GM12874 (cell line): ENCODE results near the gene PLD4.

Experiments used
- TF ChIP-seq, protein P1 (sequence below): IDR thresholded peaks from 2 replicates; pipeline ENCODE4 v1.5.1; 2011; ENCODE audit warnings: low read depth, mild to moderate bottlenecking, control low read depth, low read length, moderate library complexity; ENCODE audit not compliant: insufficient read depth

The PLD4 gene

DNA sequence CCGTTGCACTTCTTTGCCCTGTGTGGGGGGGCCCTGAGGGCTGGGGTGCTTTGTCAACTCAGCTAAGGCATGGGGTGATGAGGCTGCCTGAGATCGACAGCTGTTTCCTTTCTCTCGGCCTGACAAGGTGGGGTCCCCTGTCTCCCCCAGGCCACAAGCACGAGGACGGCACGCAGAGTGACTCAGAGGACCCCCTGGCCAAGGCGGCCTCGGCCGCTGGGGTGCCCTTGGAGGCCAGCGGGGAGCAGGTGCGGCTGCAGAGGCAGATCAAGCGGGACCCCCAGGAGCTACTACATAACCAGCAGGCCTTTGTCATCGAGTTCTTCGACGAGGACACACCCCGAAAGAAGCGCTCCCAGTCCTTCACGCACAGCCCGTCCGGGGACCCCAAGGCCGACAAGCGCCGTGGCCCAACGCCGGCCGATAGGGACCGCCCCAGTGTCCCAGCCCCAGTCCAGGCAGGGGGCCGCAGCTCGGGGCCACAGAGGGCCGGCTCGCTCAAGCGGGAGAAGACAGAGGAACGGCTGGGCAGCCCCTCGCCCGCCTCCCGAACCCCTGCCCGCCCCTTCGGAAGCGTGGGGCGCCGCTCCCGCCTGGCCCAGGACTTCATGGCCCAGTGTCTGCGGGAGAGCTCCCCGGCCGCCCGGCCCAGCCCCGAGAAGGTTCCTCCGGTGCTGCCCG is 40.9 kb upstream of the PLD4 start:
- TF ChIP-seq, protein P1, sequence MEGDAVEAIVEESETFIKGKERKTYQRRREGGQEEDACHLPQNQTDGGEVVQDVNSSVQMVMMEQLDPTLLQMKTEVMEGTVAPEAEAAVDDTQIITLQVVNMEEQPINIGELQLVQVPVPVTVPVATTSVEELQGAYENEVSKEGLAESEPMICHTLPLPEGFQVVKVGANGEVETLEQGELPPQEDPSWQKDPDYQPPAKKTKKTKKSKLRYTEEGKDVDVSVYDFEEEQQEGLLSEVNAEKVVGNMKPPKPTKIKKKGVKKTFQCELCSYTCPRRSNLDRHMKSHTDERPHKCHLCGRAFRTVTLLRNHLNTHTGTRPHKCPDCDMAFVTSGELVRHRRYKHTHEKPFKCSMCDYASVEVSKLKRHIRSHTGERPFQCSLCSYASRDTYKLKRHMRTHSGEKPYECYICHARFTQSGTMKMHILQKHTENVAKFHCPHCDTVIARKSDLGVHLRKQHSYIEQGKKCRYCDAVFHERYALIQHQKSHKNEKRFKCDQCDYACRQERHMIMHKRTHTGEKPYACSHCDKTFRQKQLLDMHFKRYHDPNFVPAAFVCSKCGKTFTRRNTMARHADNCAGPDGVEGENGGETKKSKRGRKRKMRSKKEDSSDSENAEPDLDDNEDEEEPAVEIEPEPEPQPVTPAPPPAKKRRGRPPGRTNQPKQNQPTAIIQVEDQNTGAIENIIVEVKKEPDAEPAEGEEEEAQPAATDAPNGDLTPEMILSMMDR = no peak

DNA sequence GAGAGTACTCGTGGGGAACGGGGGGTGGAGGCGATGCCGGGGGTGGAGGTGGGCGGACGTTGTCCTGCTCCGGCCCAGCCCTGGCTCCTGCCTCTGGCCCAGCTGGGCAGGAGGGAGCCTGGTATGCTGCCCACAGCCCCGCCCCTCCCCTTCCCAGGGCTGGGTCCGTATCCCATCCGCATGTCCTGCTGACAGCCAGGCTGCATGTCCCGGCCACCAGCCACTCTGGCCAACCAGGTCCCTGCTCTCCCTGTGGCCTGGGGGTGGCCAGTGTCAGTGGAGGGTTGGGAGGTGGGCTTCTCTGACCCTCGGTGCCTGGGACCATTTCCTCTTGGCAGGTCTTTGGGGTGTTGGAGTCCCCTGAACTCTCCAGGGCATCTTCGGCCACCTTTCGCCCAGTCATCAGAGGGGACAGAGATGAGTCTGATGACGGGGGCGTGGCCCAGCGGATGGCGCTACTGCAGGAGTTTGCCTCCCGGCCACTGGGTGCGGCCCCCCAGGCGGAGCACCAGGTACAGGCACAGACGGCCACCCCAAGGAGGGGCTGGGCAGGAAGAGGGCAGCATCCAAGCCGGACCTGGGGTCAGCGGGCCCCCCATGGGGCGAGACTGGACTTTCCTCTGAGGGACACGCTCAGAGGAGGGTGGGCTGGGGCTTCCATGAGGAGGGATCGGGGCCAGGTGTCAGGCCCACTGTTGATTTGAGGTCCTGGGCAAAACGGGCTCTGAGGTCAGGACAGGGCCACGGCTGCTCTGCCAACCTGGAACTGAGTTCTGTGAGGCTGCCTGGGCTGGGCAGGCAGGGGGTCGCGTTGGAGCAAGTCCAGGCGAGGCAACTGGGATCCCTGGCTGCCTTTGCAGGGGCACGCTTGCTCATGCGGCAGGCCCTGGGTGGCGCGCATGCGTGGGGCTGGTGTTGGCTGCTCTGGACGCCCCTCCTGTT is 39.4 kb upstream of the PLD4 start:
- TF ChIP-seq, protein P1 = no peak

DNA sequence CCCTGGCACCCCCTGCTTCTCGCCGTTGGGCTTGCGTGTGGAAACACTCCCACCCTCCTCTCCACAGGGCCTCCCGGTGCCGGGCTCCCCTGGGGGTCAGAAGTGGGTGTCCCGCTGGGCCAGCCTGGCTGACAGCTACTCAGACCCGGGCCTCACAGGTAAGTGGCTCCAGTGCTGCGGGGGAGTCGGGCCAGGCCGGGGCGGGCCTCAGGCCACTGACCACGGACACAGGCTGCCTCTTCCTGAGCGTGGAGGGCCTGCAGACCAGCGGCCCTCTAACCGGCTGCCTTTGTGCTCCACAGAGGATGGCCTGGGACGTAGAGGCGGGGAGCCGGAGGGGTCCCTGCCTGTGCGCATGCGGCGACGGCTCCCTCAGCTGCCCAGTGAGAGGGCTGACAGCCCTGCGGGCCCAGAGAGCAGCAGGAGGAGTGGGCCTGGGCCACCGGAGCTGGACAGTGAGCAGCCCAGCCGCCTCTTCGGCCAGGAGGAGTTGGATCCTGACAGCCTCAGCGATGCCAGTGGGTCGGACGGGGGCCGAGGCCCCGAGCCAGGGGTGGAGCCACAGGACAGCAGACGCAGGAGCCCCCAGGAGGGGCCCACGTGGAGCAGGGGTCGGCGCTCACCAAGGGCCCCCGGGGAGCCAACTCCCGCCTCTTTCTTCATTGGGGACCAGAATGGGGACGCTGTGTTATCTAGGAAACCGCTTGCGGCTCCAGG is 38.5 kb upstream of the PLD4 start:
- TF ChIP-seq, protein P1 = no peak

DNA sequence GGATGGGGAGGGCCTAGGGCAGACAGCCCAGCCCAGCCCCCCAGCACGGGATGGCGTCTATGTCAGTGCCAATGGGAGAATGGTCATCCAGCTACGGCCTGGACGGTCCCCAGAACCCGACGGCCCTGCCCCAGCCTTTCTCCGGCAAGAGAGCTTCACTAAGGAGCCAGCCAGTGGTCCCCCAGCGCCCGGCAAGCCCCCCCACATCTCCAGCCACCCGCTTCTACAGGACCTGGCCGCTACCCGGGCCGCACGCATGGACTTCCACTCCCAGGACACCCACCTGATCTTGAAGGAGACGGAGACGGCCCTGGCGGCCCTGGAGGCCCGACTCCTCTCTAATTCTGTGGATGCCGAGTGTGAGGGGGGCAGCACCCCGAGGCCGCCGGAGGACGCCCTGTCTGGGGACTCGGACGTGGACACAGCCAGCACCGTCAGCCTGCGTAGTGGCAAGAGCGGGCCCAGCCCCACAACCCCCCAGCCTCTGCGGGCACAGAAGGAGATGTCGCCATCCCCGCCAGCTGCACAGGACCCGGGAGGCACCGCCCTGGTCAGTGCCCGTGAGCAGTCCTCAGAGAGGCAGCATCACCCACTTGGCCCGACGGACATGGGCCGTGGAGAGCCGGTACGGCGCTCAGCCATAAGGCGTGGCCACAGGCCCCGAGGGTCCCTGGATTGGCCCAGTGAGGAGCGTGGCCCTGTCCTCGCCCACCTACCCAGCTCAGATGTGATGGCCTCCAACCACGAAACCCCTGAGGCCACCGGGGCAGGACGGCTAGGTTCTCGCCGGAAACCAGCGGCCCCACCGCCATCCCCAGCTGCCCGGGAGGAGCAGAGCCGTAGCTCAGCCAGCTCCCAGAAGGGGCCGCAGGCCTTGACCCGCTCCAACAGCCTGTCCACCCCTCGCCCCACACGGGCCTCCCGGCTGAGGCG is 37.7 kb upstream of the PLD4 start:
- TF ChIP-seq, protein P1 = no peak

DNA sequence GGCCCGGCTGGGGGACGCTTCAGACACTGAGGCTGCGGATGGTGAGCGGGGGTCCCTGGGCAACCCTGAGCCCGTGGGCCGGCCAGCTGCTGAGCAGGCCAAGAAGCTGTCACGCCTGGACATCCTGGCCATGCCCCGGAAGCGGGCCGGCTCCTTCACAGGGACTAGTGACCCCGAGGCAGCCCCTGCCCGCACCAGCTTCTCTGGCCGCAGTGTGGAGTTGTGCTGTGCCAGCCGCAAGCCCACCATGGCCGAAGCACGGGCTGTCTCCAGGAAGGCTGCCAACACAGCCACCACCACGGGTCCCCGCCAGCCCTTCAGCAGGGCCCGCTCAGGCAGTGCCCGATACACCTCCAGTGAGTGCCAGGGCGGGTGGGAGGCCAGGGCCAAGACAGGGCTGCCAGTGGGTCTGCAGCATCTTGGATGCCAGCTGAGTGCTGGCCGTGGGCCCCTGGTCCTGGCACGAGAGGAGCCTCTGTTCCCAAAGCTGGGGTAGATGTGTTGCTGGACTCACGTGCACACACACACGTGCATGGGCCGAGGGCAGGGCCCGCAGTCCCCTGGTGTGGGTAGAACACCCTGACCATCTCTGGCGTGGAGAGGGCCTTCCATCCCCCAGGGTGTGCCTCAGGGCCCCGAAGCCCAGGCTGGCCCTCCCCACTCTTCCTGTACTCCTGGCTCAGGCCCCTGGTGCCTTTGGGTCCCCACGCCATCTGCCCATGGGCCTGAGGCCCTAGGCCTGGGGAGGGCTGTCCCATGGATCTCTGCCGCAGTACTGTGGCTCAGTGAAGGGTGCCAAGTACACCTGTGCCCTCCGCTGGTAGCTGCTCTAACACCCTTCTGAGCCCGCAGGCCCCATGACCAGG is 36.8 kb upstream of the PLD4 start:
- TF ChIP-seq, protein P1 = no peak

DNA sequence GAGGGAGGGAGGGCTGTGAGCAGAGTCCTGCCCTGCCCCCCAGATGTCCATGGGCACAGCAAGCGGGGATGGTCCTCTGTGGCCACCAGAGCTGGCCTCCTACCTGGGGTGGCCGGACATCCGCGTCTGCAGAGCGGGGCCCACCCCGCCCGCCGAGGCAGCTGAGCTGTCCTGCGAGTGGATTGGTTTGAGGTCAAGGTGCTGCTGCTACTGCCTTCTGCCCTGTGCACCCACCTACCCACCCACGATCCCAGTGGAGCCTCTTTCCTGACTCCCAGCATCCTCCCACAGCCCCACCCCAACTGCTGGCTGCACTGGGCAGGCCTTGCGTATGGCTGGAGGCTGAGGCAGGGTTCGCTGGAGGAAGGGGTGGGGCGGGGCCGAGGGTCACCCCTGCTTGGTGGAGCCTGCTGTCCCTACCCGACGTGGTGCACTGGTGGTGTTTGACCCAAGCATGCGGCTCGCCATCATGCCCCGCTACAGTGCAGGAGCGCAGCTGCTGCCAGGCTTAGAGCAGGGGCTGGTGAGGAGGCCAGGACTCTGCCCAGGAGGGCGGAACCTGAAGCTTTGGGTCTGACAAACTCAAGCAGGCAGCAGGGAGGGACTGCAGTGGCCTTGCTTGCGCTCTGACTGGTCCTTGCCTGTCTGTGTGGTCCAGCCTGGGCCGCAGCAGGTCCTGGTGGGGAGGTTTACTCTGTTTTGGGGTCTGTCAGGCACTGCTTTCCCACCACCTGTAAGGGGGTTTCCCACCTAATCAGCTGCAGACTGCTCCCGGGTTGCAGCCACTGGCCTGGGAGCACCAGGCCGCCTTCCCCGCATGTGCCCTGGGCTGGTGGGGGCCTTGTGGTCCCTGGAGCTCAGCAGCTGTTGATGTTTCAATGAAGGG is 35.9 kb upstream of the PLD4 start:
- TF ChIP-seq, protein P1 = no peak
